C4-2B (cell line): ENCODE results near the gene NVL.
A peak's percentile ranks its signal among the peaks of the same experiment; 100 is the strongest.

Experiments used
- H3K27ac ChIP-seq: fragments of 450-650 bp; 2 replicates; pipeline ENCODE4 v1.5.1; 2017
- CTCF ChIP-seq: fragments of 450-650 bp; conservative IDR thresholded peaks from 2 replicates; pipeline ENCODE4 v1.5.1; 2017; ENCODE audit warnings: mild to moderate bottlenecking
- ZFX ChIP-seq: fragments of 450-650 bp; IDR thresholded peaks from 2 replicates; pipeline ENCODE4 v1.6.1; 2017

The NVL gene

GRCh38 chr1:224329842-224330753 is at the start of gene NVL:
Gene NVL (minus strand): TSS chr1:224330172. CDS start chr1:224330127, 45 bp downstream.
- peak; percentile 61 for TF ChIP-seq ZFX
- no peak for TF ChIP-seq CTCF
- H3K27ac ChIP-seq, result peak within 1 kb of the TSS; percentile 98

- H3K27ac ChIP-seq, result no peak overlapping the region
- TF ChIP-seq CTCF, result no peak
- no peak for TF ChIP-seq ZFX
Observed at GRCh38 chr1:224378855-224379631, 49.1 kb upstream of the NVL start.

- H3K27ac ChIP-seq, result no peak overlapping the region
- no peak for TF ChIP-seq CTCF
- no peak for TF ChIP-seq ZFX
Observed at GRCh38 chr1:224377676-224378006, 47.7 kb upstream of the NVL start.

DNA sequence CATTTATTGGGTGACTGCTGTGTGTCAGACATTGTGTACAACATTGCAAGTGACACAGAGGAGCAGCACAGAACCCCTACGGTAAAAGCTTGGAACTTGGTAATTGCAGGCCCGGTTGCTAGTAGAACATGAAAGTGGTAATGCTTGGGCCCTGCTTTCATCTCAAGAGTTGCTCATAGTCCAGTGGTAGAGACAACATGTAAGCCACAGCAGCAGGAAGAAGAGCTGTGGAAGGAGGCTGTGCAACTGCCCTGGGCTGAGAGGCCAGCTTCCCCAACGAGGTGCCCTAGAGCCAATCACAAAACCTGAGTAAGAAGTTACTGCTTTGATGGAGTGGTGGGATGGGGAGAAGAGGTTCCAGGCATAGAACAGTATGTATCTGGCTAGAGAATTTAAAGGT is 45.1 kb upstream of the NVL start:
- TF ChIP-seq CTCF (no peak), ZFX (no peak)
- H3K27ac ChIP-seq, result no peak overlapping the region

DNA sequence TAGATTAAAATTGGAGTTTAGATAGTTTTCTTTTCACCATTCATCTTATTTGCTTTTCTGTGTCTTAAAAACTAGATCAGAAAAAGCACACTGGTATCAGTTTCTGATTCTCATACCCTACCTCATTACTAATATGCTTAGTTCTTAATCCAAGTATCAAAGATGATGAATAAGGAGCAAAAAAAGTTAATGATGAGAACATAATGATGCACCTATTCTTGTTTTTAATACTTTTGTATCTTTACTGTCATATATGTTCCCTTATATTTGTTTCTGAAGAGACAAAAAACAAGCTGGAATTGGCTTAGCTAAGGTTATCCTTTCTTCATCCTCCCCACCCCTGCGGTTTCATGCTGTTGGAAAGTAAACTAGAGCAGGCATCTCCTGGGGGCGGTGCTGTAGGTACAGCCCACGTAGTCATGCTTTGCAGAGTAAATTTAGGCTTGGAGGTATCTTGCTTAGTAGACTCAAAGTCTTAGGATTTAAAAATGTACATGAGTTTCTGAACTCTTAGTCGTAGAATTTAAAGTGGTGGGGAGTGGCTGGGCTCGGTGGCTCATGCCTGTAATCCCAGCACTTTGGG is 43.1 kb upstream of the NVL start:
- H3K27ac ChIP-seq, result no peak overlapping the region
- no peak for TF ChIP-seq CTCF
- no peak for TF ChIP-seq ZFX

GRCh38 chr1:224368409-224368808 is 38.4 kb upstream of the NVL start:
- TF ChIP-seq CTCF (no peak), ZFX (no peak)

GRCh38 chr1:224359207-224359606 is 29.2 kb upstream of the NVL start:
- TF ChIP-seq CTCF, result no peak
- TF ChIP-seq ZFX, result no peak
- peak overlapping the region; percentile 46 for H3K27ac ChIP-seq

More at GRCh38 chr1:224368409-224368808, 38.4 kb upstream of the NVL start:
- H3K27ac ChIP-seq, result no peak overlapping the region
